ENCODE results near the gene TAF1C. TPM values are rescaled to one million over a fixed set of nuclear protein-coding genes. Genes with fewer than 3 reads are reported as not detected.

The TAF1C gene
- polyA plus RNA-seq, 1 of the 3 experiments (the other 2 are of a cell fraction), result 49.3 TPM

- Histone ChIP-seq H3K27me3 (ENCODE audit: insufficient read depth) (no peaks in the 10 kb centered on the region), H3K9me3 (no peaks in the 10 kb centered on the region), H3K4me1 (ENCODE audit: control insufficient read depth in 1 of 2, insufficient read depth in 2 of 2, low read depth in 1 of 2, low read length in 1 of 2) (no peaks in the 10 kb centered on the region), H2AFZ (ENCODE audit: low read depth) (no peak overlapping the region), H3K79me2 (ENCODE audit: insufficient read depth) (peaks cover 2% of the 10 kb centered on the region; the same call in 1 of the 2 replicates), H3K9me2 (no peaks in the 10 kb centered on the region), H3K27ac (ENCODE audit: low read depth in 2 of 2, low read length in 1 of 2) (no peak overlapping the region), H3K36me3 (replicated peaks in 1 of 2; ENCODE audit: control insufficient read depth in 1 of 2, insufficient read depth in 2 of 2, low read length in 1 of 2) (peaks cover 14 to 15% of the 10 kb centered on the region in 2 experiments), H4K20me1 (ENCODE audit: insufficient read depth) (no peaks in the 10 kb centered on the region), H3K4me3 (ENCODE audit: low read depth in 2 of 2, low read length in 1 of 2) (no peak overlapping the region), H3K9ac (no peak overlapping the region), H3F3A (replicated peaks; ENCODE audit: insufficient read depth) (no peaks in the 10 kb centered on the region), H3K4me2 (no peak overlapping the region)
- 96% methylated on average over 5 of the region's 5 CpGs for WGBS (ENCODE audit: low lambda C conversion rate)
- TF ChIP-seq FOXJ3 (CRISPR knock-in tag; IDR thresholded peaks at IDR 0.05) (no peak), TCF12 (IDR thresholded peaks at IDR 0.05) (no peak), ELF1 (IDR thresholded peaks at IDR 0.05) (no peak), EP300 (IDR thresholded peaks at IDR 0.05; ENCODE audit: borderline replicate concordance in 1 of 2, low read depth in 1 of 2, low read length in 1 of 2) (no peak), CTCF (IDR thresholded peaks at IDR 0.05) (no peak), MXI1 (IDR thresholded peaks at IDR 0.05; ENCODE audit: low read depth, low read length) (no peak), NFIC (IDR thresholded peaks at IDR 0.05; ENCODE audit: borderline replicate concordance) (no peak), GATA2 (CRISPR knock-in tag; IDR thresholded peaks at IDR 0.05) (no peak), RFX5 (IDR thresholded peaks at IDR 0.05; ENCODE audit: low read length) (no peak), EZH2phosphoT487 (IDR thresholded peaks at IDR 0.05; ENCODE audit: borderline replicate concordance, low read depth) (no peak), RXRA (IDR thresholded peaks at IDR 0.05; ENCODE audit: borderline replicate concordance, low read depth) (no peak), JUND (IDR thresholded peaks at IDR 0.05) (no peak), IRF3 (IDR thresholded peaks at IDR 0.05; ENCODE audit: low read depth, low read length) (no peak), POLR2AphosphoS5 (IDR thresholded peaks at IDR 0.05; ENCODE audit: low read depth, low read length) (no peak), GABPA (IDR thresholded peaks at IDR 0.05; ENCODE audit: low read depth) (no peak)
- DNase-seq, result no peak
- CTCF ChIA-PET, result interaction anchor here (1.4 to 2.4 kb wide), 4 partner anchors 13 to 177 kb away, joined by 3 to 8 read pairs (median 6); partner anchors contain the start of genes DNAAF1, HSDL1 and TAF1C
- POLR2A ChIA-PET, result no interaction called here
These were observed 55.7 kb downstream of the TAF1C start for GRCh38 chr16:84131117-84131516.

Other genes with a start within 250 kb of the TAF1C start
- gene OSGIN1, start 233.8 kb downstream of the TAF1C start, polyA plus RNA-seq (2012; rRNA removed), result 4.8 and 5.2 TPM in 2 replicates
- 0.54 and 0.58 TPM in 2 replicates for gene NECAB2, start 218.8 kb downstream of the TAF1C start, polyA plus RNA-seq (2012; rRNA removed)
- gene SLC38A8, start 144.3 kb downstream of the TAF1C start, polyA plus RNA-seq (2012; rRNA removed), result 0.08 TPM in 1 of 2 replicates, not detected in the other
- gene MBTPS1, start 70.1 kb downstream of the TAF1C start, polyA plus RNA-seq (2012; rRNA removed), result 81.6 and 84.9 TPM in 2 replicates
- gene HSDL1, start 41.9 kb downstream of the TAF1C start, polyA plus RNA-seq (2012; rRNA removed), result 14.5 and 19.3 TPM in 2 replicates
- 0.26 and 0.35 TPM in 2 replicates for gene DNAAF1, start 41.7 kb downstream of the TAF1C start, polyA plus RNA-seq (2012; rRNA removed)
- not detected in 2 replicates for gene ADAD2, start 4.1 kb upstream of the TAF1C start, polyA plus RNA-seq (2012; rRNA removed)
- gene KCNG4, start 53.0 kb upstream of the TAF1C start, polyA plus RNA-seq (2012; rRNA removed), result 0.02 TPM in 1 of 2 replicates, not detected in the other
- 0.03 and 0.23 TPM in 2 replicates for gene WFDC1, start 107.8 kb upstream of the TAF1C start, polyA plus RNA-seq (2012; rRNA removed)
- gene ATP2C2, start 181.5 kb upstream of the TAF1C start, polyA plus RNA-seq (2012; rRNA removed), result 0.33 and 0.47 TPM in 2 replicates